D341Med (cell line): ENCODE data around the gene KRT16.
A peak's percentile ranks its signal among the peaks of the same experiment; 100 is the strongest.
"Not testable (repeated sequence)": the region's sequence is repeated elsewhere in the genome, so short reads cannot be mapped to it uniquely, and the experiment has no call there.

Experiments
- DNase-seq: peaks from one replicate; pipeline ENCODE4 v3.0.0; 2012; ENCODE audit warnings: low spot score

KRT16 gene

GRCh38 chr17:41647038-41647813 is 34.7 kb upstream of the KRT16 start:
- DNase-seq = no peak

GRCh38 chr17:41642252-41643156 is 29.9 kb upstream of the KRT16 start:
- DNase-seq = no peak

- not testable (repeated sequence) for DNase-seq
Observed at GRCh38 chr17:41640596-41640995, 28.0 kb upstream of the KRT16 start.

- no peak for DNase-seq
Observed at GRCh38 chr17:41639492-41640473, 27.2 kb upstream of the KRT16 start.

GRCh38 chr17:41638941-41639340 is 26.4 kb upstream of the KRT16 start:
- no peak for DNase-seq

GRCh38 chr17:41638194-41638593 is 25.6 kb upstream of the KRT16 start:
- no peak for DNase-seq

GRCh38 chr17:41636652-41637051 is 24.1 kb upstream of the KRT16 start:
- no peak for DNase-seq

GRCh38 chr17:41635121-41636097 is 22.8 kb upstream of the KRT16 start:
- DNase-seq = peak; percentile 93

GRCh38 chr17:41634639-41635038 is 22.1 kb upstream of the KRT16 start:
- no peak for DNase-seq

GRCh38 chr17:41633556-41634199 is 21.1 kb upstream of the KRT16 start:
- no peak for DNase-seq

GRCh38 chr17:41632482-41633105 is 20.0 kb upstream of the KRT16 start:
- no peak for DNase-seq

- no peak for DNase-seq
Observed at GRCh38 chr17:41631898-41632285, 19.3 kb upstream of the KRT16 start.

- DNase-seq = no peak
Observed at GRCh38 chr17:41631025-41631897, 18.7 kb upstream of the KRT16 start.

- DNase-seq = no peak
Observed at GRCh38 chr17:41629826-41630670, 17.5 kb upstream of the KRT16 start.

- DNase-seq = no peak
Observed at GRCh38 chr17:41629316-41629715, 16.7 kb upstream of the KRT16 start.

- not testable (repeated sequence) for DNase-seq
Observed at GRCh38 chr17:41628621-41629255, 16.2 kb upstream of the KRT16 start.

GRCh38 chr17:41628073-41628370 is 15.5 kb upstream of the KRT16 start:
- DNase-seq = not testable (repeated sequence)
